Measurements from ENCODE around the gene C2orf49.
A peak's percentile ranks its signal among the peaks of the same experiment; 100 is the strongest.

C2orf49 gene

GRCh38 chr2:105328281-105329196, 8.8 kb upstream of the C2orf49 start:
- TF ChIP-seq CTCF (conservative IDR thresholded peaks at IDR 0.05; ENCODE audit: low read depth, low read length) = no peak
- Histone ChIP-seq H3K9ac (peak overlapping the region; percentile 66; the same call in 1 of the 2 replicates), H3K27me3 (ENCODE audit: insufficient read depth, low read depth) (no peaks in the 10 kb centered on the region), H3K4me2 (peak overlapping the region; percentile 78), H3K79me2 (ENCODE audit: insufficient read depth, low read depth) (peaks cover 36% of the 10 kb centered on the region), H3K27ac (peak overlapping the region; percentile 13; the same call in 1 of the 2 replicates), H3K4me1 (ENCODE audit: low read depth, poor library complexity, severe bottlenecking) (peaks cover 24% of the 10 kb centered on the region), H3K36me3 (ENCODE audit: insufficient read depth) (no peaks in the 10 kb centered on the region), H4K20me1 (ENCODE audit: insufficient read depth) (no peaks in the 10 kb centered on the region), H3K4me3 (IDR thresholded peaks at IDR 0.05; ENCODE audit: insufficient read depth, low read depth, low read length) (peak overlapping the region; percentile 51), H2AFZ (ENCODE audit: low read depth) (peak overlapping the region; percentile 66)

GRCh38 chr2:105329197-105329554, 8.2 kb upstream of the C2orf49 start:
- no peaks in the 10 kb centered on the region for H3K36me3 ChIP-seq (ENCODE audit: insufficient read depth)
- H3K27me3 ChIP-seq (ENCODE audit: insufficient read depth, low read depth) = no peaks in the 10 kb centered on the region
- peak overlapping the region; percentile 66; the same call in 1 of the 2 replicates for H3K9ac ChIP-seq
- H3K4me3 ChIP-seq (IDR thresholded peaks at IDR 0.05; ENCODE audit: insufficient read depth, low read depth, low read length) = peak overlapping the region; percentile 51
- peak overlapping the region; percentile 13; the same call in 1 of the 2 replicates for H3K27ac ChIP-seq
- no peaks in the 10 kb centered on the region for H4K20me1 ChIP-seq (ENCODE audit: insufficient read depth)
- peak overlapping the region; percentile 78 for H3K4me2 ChIP-seq
- H2AFZ ChIP-seq (ENCODE audit: low read depth) = peak overlapping the region; percentile 66
- peaks cover 35% of the 10 kb centered on the region for H3K79me2 ChIP-seq (ENCODE audit: insufficient read depth, low read depth)
- peaks cover 24% of the 10 kb centered on the region for H3K4me1 ChIP-seq (ENCODE audit: low read depth, poor library complexity, severe bottlenecking)
- TF ChIP-seq CTCF (conservative IDR thresholded peaks at IDR 0.05; ENCODE audit: low read depth, low read length) = no peak

- peak within 1 kb of the TSS; percentile 51 for H3K4me3 ChIP-seq (IDR thresholded peaks at IDR 0.05; ENCODE audit: insufficient read depth, low read depth, low read length)
- peak within 1 kb of the TSS; percentile 78 for H3K4me2 ChIP-seq
- H3K36me3 ChIP-seq (ENCODE audit: insufficient read depth) = no peaks in the 10 kb centered on the region
- peaks cover 24% of the 10 kb centered on the region for H3K4me1 ChIP-seq (ENCODE audit: low read depth, poor library complexity, severe bottlenecking)
- no peak for TF ChIP-seq CTCF (conservative IDR thresholded peaks at IDR 0.05; ENCODE audit: low read depth, low read length)
- peak within 1 kb of the TSS; percentile 98 for H3K9ac ChIP-seq
- peaks cover 31% of the 10 kb centered on the region for H3K79me2 ChIP-seq (ENCODE audit: insufficient read depth, low read depth)
- peak within 1 kb of the TSS; percentile 70 for H2AFZ ChIP-seq (ENCODE audit: low read depth)
- no peaks in the 10 kb centered on the region for H3K27me3 ChIP-seq (ENCODE audit: insufficient read depth, low read depth)
- no peaks in the 10 kb centered on the region for H4K20me1 ChIP-seq (ENCODE audit: insufficient read depth)
- peak within 1 kb of the TSS; percentile 82 for H3K27ac ChIP-seq
These were observed 7.5 kb upstream of the C2orf49 start, which contains the start of gene TGFBRAP1 for GRCh38 chr2:105329561-105330495. Gene TGFBRAP1, minus strand, starts transcription at chr2:105329735. Its CDS starts 21,434 bp downstream, at chr2:105308301.

- H3K27ac ChIP-seq = peak overlapping the region; percentile 82; the same call in 1 of the 2 replicates
- H3K4me3 ChIP-seq (IDR thresholded peaks at IDR 0.05; ENCODE audit: insufficient read depth, low read depth, low read length) = no peak overlapping the region
- peak overlapping the region; percentile 70; the same call in 1 of the 2 replicates for H2AFZ ChIP-seq (ENCODE audit: low read depth)
- peak overlapping the region; percentile 33 for H3K4me2 ChIP-seq
- peak overlapping the region; percentile 98; the same call in 1 of the 2 replicates for H3K9ac ChIP-seq
- H3K36me3 ChIP-seq (ENCODE audit: insufficient read depth) = no peaks in the 10 kb centered on the region
- peaks cover 28% of the 10 kb centered on the region for H3K79me2 ChIP-seq (ENCODE audit: insufficient read depth, low read depth)
- H3K4me1 ChIP-seq (ENCODE audit: low read depth, poor library complexity, severe bottlenecking) = peaks cover 29% of the 10 kb centered on the region
- H4K20me1 ChIP-seq (ENCODE audit: insufficient read depth) = no peaks in the 10 kb centered on the region
- no peak for TF ChIP-seq CTCF (conservative IDR thresholded peaks at IDR 0.05; ENCODE audit: low read depth, low read length)
- no peaks in the 10 kb centered on the region for H3K27me3 ChIP-seq (ENCODE audit: insufficient read depth, low read depth)
These were observed 6.5 kb upstream of the C2orf49 start for GRCh38 chr2:105330681-105331375.

All from KMS-11 (cell line).